Cardiac muscle cell (in vitro differentiated cells and primary cell): Measurements from ENCODE around the gene MBNL1. TPM values are rescaled to one million over a fixed set of nuclear protein-coding genes. Genes with fewer than 3 reads are reported as not detected.
"Not testable (repeated sequence)": the region's sequence is repeated elsewhere in the genome, so short reads cannot be mapped to it uniquely, and the experiment has no call there.

Experiments
- DNase-seq, 2 donors: peaks; one replicate each; pipeline versions ENCODE4 v3.0.0 to v3.0.0-alpha.2; 2010 to 2017; ENCODE audit warnings: low read depth in 1 of 2, low spot score in 1 of 2
- H3K27ac ChIP-seq: fragments of 200-600 bp; sonication (generic); 2 replicates; pipeline ENCODE4 v1.5.1; 2016
- H3K27me3 ChIP-seq: fragments of 200-600 bp; sonication (generic); 2 replicates; pipeline ENCODE4 v1.6.0; 2016; ENCODE audit warnings: control low read depth
- H3K36me3 ChIP-seq: fragments of 200-600 bp; sonication (generic); 2 replicates; pipeline ENCODE4 v1.5.1; 2016; ENCODE audit warnings: control low read depth
- H3K4me1 ChIP-seq: fragments of 200-600 bp; sonication (generic); 2 replicates; pipeline ENCODE4 v1.8.1; 2017; ENCODE audit warnings: low read depth, mild to moderate bottlenecking, mixed run types
- H3K4me3 ChIP-seq: fragments of 200-600 bp; sonication (generic); 2 replicates; pipeline ENCODE4 v1.5.1; 2016; ENCODE audit warnings: mild to moderate bottlenecking
- H3K9me3 ChIP-seq: fragments of 200-600 bp; sonication (generic); 2 replicates; pipeline ENCODE4 v1.5.1; 2017; ENCODE audit warnings: low read depth, mild to moderate bottlenecking, control low read depth
- CTCF ChIP-seq: IDR thresholded peaks from 2 replicates; pipeline ENCODE4 v1.5.1; 2012; ENCODE audit warnings: low read depth, mild to moderate bottlenecking, low read length
- polyA plus RNA-seq: library from polyadenylated mRNA; unstranded; fragments of >200 nt; fragmentation: Nextera tagmentation; extraction: Ambion mirVana; gene quantifications from 2 replicates; pipeline ENCODE4 v1.2.1, GENCODE V29; 2016
- total RNA-seq: library from RNA; depleted of rRNA; stranded (reverse); fragments of >200 nt; gene quantifications from 2 replicates; pipeline ENCODE4 v1.2.3, GENCODE V29; 2016

The MBNL1 gene
- total and polyA plus RNA-seq, 2 experiments from 2014 or later, result 18.1 to 75.1 TPM

GRCh38 chr3:152333928-152334327, 65.2 kb downstream of the MBNL1 start:
- no peak for DNase-seq
- no peaks in the 10 kb centered on the region for H3K36me3 ChIP-seq
- H3K27me3 ChIP-seq, result no peaks in the 10 kb centered on the region
- no peaks in the 10 kb centered on the region for H3K9me3 ChIP-seq
- H3K27ac ChIP-seq, result no peak overlapping the region
- TF ChIP-seq CTCF, result no peak
- H3K4me3 ChIP-seq, result no peak overlapping the region
- H3K4me1 ChIP-seq, result no peaks in the 10 kb centered on the region

GRCh38 chr3:152334761-152335160, 66.0 kb downstream of the MBNL1 start:
- no peak for DNase-seq
- Histone ChIP-seq H3K36me3 (no peaks in the 10 kb centered on the region), H3K4me1 (no peaks in the 10 kb centered on the region), H3K27ac (no peak overlapping the region), H3K9me3 (no peaks in the 10 kb centered on the region), H3K27me3 (no peaks in the 10 kb centered on the region), H3K4me3 (no peak overlapping the region)
- TF ChIP-seq CTCF, result no peak

- Histone ChIP-seq H3K27me3 (no peaks in the 10 kb centered on the region), H3K9me3 (no peaks in the 10 kb centered on the region), H3K27ac (no peak overlapping the region), H3K36me3 (no peaks in the 10 kb centered on the region), H3K4me1 (no peaks in the 10 kb centered on the region), H3K4me3 (no peak overlapping the region)
- no peak for TF ChIP-seq CTCF
- DNase-seq, result no peak
These were observed 66.5 kb downstream of the MBNL1 start for GRCh38 chr3:152335273-152335672.

GRCh38 chr3:152337337-152337736, 68.6 kb downstream of the MBNL1 start:
- H3K27ac ChIP-seq, H3K36me3 ChIP-seq, H3K4me3 ChIP-seq, DNase-seq, H3K4me1 ChIP-seq, H3K27me3 ChIP-seq, H3K9me3 ChIP-seq: not testable (repeated sequence)

GRCh38 chr3:152338159-152338720, 69.5 kb downstream of the MBNL1 start:
- Histone ChIP-seq H3K27ac (no peak overlapping the region), H3K4me1 (no peaks in the 10 kb centered on the region), H3K27me3 (no peaks in the 10 kb centered on the region), H3K36me3 (no peaks in the 10 kb centered on the region), H3K9me3 (no peaks in the 10 kb centered on the region), H3K4me3 (no peak overlapping the region)
- TF ChIP-seq CTCF, result no peak
- no peak for DNase-seq

GRCh38 chr3:152339881-152340505, 71.3 kb downstream of the MBNL1 start:
- no peak overlapping the region for H3K27ac ChIP-seq
- TF ChIP-seq CTCF, result no peak
- H3K36me3 ChIP-seq, result no peaks in the 10 kb centered on the region
- H3K9me3 ChIP-seq, result no peaks in the 10 kb centered on the region
- no peak overlapping the region for H3K4me3 ChIP-seq
- no peaks in the 10 kb centered on the region for H3K4me1 ChIP-seq
- no peak for DNase-seq
- H3K27me3 ChIP-seq, result no peaks in the 10 kb centered on the region
